GM19467 (cell line): ENCODE data around the gene EIF4A2.
"Not testable (repeated sequence)": the region's sequence is repeated elsewhere in the genome, so short reads cannot be mapped to it uniquely, and the experiment has no call there.

Experiments used
- ATAC-seq: cut with Tn5 transposase; IDR thresholded peaks from one replicate; pipeline ENCODE4 v1.9.1; 2021; ENCODE audit warnings: mild to moderate bottlenecking, moderate library complexity; ENCODE audit not compliant: unreplicated experiment

EIF4A2 gene

GRCh38 chr3:186784820-186785494, 1.6 kb downstream of the EIF4A2 start:
- ATAC-seq: no peak

- ATAC-seq: no peak
These were observed 2.2 kb downstream of the EIF4A2 start for GRCh38 chr3:186785495-186786018.

DNA sequence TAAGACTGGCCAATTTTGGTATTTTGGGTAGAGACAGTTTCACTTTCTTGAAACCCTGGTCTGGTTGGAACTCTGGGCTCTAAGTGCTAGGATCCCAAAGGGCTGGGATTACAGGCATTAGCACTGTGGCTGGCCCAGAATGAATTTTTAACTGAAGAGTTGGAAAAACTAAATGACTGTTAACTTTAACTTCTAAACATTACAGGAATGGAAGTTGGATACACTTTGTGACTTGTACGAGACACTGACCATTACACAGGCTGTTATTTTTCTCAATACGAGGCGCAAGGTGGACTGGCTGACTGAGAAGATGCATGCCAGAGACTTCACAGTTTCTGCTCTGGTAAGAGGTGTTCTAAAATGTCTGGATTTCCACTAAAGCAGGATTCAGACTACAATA, 3.5 kb downstream of the EIF4A2 start:
- ATAC-seq: no peak

DNA sequence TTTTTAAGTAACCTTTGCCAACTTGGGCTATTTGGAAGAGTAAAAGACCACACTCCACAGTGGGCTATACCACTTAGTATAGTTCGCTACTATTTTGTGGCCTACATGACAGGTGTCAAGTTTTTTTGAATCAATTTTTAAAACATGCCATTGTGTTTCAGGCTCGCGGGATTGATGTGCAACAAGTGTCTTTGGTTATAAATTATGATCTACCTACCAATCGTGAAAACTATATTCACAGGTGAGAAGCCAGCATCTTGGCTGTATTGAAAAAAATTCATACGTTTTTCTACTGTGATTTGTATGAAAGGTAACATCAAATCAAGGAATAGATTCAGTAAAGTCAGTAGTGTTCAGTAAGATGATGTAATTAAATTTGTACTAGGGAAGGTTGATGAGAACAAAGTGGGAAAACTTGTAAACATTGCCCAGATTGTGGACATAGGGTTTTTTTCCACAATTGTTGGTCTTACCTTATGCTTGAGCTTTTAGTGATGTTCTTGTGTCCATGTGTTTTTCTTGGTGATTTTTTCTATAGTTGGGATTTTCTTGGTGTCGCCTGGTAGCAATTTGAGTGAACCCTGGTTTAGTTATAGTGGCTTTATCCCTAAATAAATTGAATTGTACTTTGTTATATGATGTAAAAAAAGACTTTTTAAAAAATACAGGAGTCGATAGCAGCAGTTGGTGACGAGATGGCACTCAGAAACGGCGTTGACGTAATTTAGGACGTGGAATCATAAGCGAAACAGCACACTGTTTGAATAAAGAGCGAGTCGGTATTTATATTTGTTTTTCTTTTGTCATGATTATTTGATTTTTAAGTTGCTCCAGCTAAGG, 4.5 kb downstream of the EIF4A2 start:
- no peak for ATAC-seq

DNA sequence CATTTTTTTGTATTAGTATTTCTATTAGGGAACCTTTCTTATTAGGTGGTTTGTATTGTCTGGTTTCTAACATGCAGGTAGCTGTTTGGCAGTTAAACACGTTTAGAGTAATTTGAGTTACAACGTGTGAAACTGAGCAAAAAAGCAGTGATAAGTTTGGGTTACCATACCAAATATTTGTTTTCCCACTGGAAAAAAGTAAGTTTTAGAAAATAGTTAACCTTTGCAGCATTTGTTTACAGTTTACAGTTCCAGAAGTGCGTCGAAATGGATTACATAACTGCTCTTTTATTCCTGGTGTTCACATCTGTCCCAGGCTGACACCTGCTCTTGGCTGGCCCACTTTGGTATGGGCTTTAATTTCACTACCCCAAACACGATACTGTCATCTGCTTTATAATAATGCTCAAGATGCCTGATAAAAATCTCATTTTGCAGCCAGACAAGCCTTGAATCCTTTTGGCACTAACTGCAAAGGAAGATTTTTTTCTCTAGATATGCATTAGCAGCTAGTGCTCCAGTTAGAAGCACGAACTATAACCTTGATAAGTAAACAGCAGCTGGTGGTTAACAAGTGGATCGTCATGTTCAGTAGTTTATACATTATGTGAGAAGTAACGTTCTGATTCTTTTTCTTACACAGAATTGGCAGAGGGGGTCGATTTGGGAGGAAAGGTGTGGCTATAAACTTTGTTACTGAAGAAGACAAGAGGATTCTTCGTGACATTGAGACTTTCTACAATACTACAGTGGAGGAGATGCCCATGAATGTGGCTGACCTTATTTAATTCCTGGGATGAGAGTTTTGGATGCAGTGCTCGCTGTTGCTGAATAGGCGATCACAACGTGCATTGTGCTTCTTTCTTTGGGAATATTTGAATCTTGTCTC, 5.3 kb downstream of the EIF4A2 start:
- no peak for ATAC-seq

DNA sequence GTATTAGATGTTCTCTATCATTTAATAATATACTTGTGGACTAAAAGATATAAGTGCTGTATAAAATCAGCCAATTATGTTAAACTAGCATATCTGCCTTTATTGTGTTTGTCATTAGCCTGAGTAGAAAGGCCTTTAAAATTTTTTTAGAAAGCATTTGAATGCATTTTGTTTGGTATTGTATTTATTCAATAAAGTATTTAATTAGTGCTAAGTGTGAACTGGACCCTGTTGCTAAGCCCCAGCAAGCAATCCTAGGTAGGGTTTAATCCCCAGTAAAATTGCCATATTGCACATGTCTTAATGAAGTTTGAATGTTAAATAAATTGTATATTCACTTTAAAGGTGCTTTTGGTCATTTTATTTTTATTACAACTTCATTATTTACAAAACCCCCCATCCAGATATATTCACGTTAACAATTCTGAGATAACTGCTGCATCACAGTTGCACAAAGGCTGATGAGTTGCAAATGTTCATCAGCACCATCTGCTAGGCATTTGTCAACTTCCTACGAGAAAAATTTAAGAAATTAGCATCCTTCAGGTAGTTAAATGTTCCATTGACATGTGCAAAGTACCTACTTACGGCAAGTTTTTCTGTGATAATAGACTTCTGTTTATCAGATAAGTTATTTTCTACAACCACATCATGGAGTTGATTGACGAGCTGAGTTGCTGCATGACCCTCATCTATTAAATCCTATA, 6.3 kb downstream of the EIF4A2 start:
- ATAC-seq: no peak

DNA sequence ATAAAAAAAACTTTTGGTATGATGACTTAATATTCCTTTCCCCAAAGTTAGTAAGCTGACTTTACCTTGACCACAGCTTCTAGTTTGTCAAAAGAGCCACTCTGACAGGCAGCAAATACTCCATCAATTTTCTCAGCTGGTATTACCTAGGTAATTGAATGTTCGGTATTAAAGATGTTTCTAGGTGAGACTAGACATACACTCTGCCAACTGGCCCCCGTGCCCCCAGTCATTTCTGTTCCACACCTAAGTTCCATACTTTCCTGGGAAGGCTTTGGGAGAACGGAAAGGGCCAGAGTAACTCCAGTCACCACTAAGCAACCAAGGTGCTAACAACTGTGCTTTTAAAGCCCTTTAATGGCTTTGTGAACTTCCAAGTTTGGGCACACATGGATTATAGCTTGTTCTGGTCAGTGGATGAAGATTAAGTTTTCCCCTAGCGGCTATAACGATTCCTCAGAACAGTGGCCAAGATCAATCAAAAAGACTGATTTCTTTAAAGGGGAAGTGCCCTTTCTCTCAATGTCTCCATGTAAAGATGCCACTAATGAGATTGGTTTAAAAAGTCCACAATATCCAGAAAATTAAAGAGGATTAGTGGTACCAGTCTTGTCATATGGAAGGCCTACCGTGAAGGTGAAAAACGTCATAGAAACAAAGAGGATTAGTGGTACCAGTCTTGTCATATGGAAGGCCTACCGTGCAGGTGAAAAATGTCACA, 7.0 kb downstream of the EIF4A2 start:
- ATAC-seq: no peak

DNA sequence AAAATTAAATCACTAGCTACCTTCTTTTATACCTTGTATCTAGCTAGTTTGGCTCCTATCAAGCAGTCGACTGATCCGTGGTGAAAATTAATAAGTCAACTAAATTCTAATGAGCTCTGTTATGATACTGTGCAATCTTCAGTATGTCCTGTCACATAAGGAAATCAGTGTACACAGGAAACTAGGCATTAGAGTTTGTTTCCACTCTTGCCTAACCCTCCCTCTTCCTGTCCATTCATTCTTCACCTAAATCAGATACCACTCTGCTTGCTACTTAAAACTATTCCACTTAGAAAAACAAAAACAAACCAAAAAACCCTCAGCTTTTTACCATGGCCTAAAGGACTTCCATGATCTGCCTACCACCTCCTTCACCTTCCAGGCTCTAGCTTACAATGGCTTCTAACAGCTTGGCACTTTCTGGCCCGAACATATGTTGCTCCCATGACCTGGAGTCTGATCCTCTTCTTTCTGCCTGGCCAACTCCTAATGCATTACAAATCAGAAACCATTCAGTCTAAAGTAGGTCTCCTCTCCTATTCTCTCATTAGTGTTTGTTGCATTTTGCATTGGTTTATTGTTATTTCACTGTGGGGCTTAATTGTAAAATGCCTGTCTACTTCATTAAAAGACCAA, 15.0 kb downstream of the EIF4A2 start:
- no peak for ATAC-seq

- ATAC-seq: no peak
These were observed 16.9 kb downstream of the EIF4A2 start for GRCh38 chr3:186800285-186800684.

DNA sequence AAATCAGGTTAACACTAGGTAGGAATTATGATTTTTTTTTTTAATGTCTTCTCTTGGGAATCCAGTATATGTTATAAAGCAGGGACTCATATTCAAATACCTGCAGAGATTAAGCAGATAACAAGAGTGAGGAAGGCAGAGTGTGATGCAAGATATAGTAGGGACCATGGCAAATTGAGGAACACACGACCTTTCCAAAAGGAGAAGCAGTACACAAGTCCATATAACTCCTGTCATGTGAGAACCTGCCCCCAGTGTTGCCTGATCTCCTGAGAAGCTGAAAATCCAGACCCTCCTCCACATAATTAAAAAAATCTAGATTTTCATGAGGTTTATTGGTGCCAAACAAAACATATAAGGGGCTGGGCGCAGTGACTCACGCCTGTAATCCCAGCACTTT, 19.3 kb downstream of the EIF4A2 start:
- no peak for ATAC-seq

DNA sequence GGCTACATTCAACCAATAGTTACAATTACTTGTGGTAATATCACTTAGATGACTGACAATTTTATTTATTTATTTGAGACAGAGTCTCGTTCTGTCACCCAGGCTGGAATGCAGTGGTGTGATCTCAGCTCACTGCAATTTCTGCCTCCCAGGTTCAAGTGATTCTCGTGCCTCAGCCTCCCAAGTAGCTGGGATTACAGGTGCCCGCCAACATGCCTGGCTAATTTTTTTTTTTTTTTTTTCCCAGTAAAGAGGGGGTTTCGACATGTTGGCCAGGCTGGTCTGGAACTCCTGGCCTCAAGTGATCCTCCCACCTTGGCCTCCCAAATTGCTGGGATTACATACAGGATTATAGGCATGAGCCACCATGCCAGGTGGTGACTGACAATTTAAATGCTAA, 20.1 kb downstream of the EIF4A2 start:
- not testable (repeated sequence) for ATAC-seq

GRCh38 chr3:186806089-186807055, 23.0 kb downstream of the EIF4A2 start, which contains the start of gene RFC4:
Gene RFC4 (minus strand): TSS chr3:186806482. CDS start chr3:186804713, 1,769 bp downstream.
- peak; percentile 82 for ATAC-seq

- no peak for ATAC-seq
These were observed 23.9 kb downstream of the EIF4A2 start for GRCh38 chr3:186807231-186807630.

- no peak for ATAC-seq
These were observed 27.1 kb downstream of the EIF4A2 start for GRCh38 chr3:186810336-186810996.

DNA sequence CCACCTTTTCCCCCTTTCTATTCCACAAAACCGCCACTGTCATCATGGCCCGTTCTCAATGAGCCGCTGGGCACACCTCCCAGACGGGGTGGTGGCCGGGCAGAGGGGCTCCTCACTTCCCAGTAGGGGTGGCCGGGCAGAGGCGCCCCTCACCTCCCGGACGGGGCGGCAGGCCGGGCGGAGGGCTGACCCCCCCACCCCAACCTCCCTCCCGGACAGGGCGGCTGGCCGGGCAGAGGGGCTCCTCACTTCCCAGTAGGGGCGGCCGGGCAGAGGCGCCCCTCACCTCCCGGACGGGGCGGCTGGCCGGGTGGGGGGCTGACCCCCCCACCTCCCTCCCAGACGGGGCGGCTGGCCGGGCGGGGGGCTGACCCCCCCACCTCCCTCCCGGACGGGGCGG, 27.9 kb downstream of the EIF4A2 start:
- ATAC-seq: not testable (repeated sequence)

GRCh38 chr3:186814100-186814499, 30.7 kb downstream of the EIF4A2 start:
- no peak for ATAC-seq

DNA sequence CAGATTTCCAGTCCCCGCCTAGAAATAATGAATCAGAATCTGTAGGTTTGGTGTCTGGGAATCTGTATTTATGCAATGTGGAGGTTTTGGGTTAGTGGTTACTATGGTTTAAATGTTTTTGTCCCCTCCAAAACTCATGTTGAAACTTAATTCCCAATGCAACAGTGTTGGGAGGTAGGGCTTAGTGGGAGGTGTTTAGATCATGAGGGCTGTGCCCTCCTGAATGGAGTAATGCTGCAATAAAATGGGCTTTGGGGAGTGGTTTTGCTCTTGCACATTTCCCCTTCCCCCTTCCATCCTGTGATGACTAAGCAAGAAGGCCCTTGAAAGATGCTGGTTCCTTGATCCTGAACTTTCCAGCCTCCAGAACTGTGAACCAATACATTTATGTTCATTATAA, 32.1 kb downstream of the EIF4A2 start:
- no peak for ATAC-seq

- ATAC-seq: no peak
These were observed 35.1 kb downstream of the EIF4A2 start for GRCh38 chr3:186818516-186818915.
